Gastrocnemius medialis (tissue), 4 donors: ENCODE measurements around the gene BARX1. TPM values are rescaled to one million over a fixed set of nuclear protein-coding genes. Genes with fewer than 3 reads are reported as not detected.

ENCODE experiments used
- ATAC-seq, 2 donors: fragments of 150-250 bp; one replicate each; pipeline ENCODE4 v1.9.1; 2016
- DNase-seq, 2 donors: peaks; one replicate each; pipeline ENCODE4 v3.0.0-alpha.2; 2019
- H3K27ac ChIP-seq, 4 donors: fragments of 200-600 bp; sonication (generic); 1 replicate in 1 of 4; 2 replicates in 3 of 4; pipeline ENCODE4 v1.5.1; 2016 to 2018; ENCODE audit warnings: mild to moderate bottlenecking in 2 of 4, moderate library complexity in 1 of 4
- H3K27me3 ChIP-seq, 3 donors: fragments of 200-600 bp; sonication (generic) in 2 of 3; 1 replicate in 1 of 3; 2 replicates in 2 of 3; pipeline versions ENCODE4 v1.5.1 to v1.6.0; 2016 to 2019; ENCODE audit warnings: mild to moderate bottlenecking in 1 of 3, moderate library complexity in 1 of 3
- H3K36me3 ChIP-seq, 2 donors: fragments of 200-600 bp; sonication (generic) in 1 of 2; one replicate each; pipeline ENCODE4 v1.5.1; 2017 to 2018
- H3K4me1 ChIP-seq, 2 donors: fragments of 200-600 bp; sonication (generic) in 1 of 2; one replicate each; pipeline ENCODE4 v1.5.1; 2016 to 2017; ENCODE audit warnings: mild to moderate bottlenecking in 2 of 2
- H3K4me3 ChIP-seq, 4 donors: fragments of 200-600 bp; sonication (generic) in 3 of 4; 1 replicate in 1 of 4; 2 replicates in 3 of 4; pipeline ENCODE4 v1.5.1; 2016 to 2019; ENCODE audit warnings: mild to moderate bottlenecking in 2 of 4
- H3K9me3 ChIP-seq, 3 donors: fragments of 200-600 bp; sonication (generic) in 2 of 3; 1 replicate in 1 of 3; 2 replicates in 2 of 3; pipeline ENCODE4 v1.5.1; 2016 to 2019
- POLR2A ChIP-seq, 2 donors: fragments of 450-650 bp; IDR thresholded peaks; one replicate each; pipeline ENCODE4 v1.6.1; 2017; ENCODE audit warnings: antibody characterized with exemption in 2 of 2, mild to moderate bottlenecking in 2 of 2, moderate library complexity in 2 of 2
- in situ Hi-C, 4 donors: fragments of 200-750 bp; cut with MboI; loops; one replicate each; pipeline versions ENCODE4 v1.15.0 to v1.8.0; 2017; ENCODE audit warnings: low sequenced_read_pairs in 4 of 4
- intact Hi-C: fragments of 100-400 bp; cut with DNase I; formaldehyde crosslinking; loops from one replicate; pipeline ENCODE4 v1.15.1; 2023; ENCODE audit warnings: low total_unique reads
- total RNA-seq, 4 donors: library from RNA; depleted of rRNA; stranded (reverse); fragments of >200 nt; gene quantifications; one replicate each; pipeline versions ENCODE4 v1.1.0 to v1.2.3, GENCODE V29; 2016
- TF ChIP-seq, protein P1 (sequence below), 5 experiments: fragments of 450-650 bp in 3 of 5; fragments of 200-600 bp in 2 of 5; sonication (generic) in 2 of 5; IDR thresholded peaks in 4 of 5; conservative IDR thresholded peaks in 1 of 5; 1 replicate in 4 of 5; 2 replicates in 1 of 5; pipeline ENCODE4 v1.5.1; 2016 to 2019; ENCODE audit warnings: antibody characterized with exemption in 5 of 5, mild to moderate bottlenecking in 3 of 5, moderate library complexity in 3 of 5

BARX1 gene
- total RNA-seq, 4 donors from 2014 or later, result not detected

DNA sequence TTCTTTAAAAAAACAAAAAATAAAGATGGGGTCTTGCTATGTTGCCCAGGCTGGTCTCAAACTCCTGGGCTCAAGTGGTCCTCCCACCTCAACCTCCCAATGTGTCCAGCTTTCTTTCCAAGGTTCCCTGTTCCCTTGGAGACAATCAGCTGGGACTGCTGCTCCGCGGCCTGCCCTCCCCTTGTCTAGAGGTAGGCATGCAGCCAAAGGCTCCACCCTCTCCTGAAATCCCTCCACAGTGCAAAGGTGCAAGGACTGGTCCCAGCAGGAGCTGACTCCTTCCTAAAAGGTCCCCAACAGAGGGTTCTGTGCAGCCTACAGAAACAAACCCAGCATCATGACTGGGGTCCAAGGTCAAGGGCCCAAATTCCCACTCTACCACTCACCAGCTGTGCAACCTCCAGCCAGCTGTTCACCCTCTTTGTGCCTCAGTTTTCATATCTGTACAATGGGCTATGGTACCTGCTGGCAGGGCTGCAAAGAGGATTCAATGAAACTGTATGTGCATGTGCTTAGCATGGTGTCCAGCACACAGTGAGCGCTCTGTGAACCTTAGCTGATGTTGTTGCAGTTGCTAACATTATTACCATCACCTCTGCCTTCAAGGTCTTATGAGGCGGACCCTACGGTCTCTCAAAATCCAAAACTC, 47.5 kb downstream of the BARX1 start:
- DNase-seq, result no peak
- no peak for ATAC-seq
- intact Hi-C loops, result no loop called here
- Histone ChIP-seq H3K27ac (no peak overlapping the region), H3K9me3 (no peaks in the 10 kb centered on the region), H3K4me3 (no peak overlapping the region), H3K36me3 (no peaks in the 10 kb centered on the region), H3K27me3 (no peaks in the 10 kb centered on the region), H3K4me1 (no peaks in the 10 kb centered on the region)
- TF ChIP-seq, protein P1, sequence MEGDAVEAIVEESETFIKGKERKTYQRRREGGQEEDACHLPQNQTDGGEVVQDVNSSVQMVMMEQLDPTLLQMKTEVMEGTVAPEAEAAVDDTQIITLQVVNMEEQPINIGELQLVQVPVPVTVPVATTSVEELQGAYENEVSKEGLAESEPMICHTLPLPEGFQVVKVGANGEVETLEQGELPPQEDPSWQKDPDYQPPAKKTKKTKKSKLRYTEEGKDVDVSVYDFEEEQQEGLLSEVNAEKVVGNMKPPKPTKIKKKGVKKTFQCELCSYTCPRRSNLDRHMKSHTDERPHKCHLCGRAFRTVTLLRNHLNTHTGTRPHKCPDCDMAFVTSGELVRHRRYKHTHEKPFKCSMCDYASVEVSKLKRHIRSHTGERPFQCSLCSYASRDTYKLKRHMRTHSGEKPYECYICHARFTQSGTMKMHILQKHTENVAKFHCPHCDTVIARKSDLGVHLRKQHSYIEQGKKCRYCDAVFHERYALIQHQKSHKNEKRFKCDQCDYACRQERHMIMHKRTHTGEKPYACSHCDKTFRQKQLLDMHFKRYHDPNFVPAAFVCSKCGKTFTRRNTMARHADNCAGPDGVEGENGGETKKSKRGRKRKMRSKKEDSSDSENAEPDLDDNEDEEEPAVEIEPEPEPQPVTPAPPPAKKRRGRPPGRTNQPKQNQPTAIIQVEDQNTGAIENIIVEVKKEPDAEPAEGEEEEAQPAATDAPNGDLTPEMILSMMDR (IDR thresholded peaks at IDR 0.05 in 4 of 5, conservative IDR thresholded peaks at IDR 0.05 in 1 of 5), result no peak
- no peak for TF ChIP-seq POLR2A (IDR thresholded peaks at IDR 0.05)
- in situ Hi-C loops, result no loop called here

DNA sequence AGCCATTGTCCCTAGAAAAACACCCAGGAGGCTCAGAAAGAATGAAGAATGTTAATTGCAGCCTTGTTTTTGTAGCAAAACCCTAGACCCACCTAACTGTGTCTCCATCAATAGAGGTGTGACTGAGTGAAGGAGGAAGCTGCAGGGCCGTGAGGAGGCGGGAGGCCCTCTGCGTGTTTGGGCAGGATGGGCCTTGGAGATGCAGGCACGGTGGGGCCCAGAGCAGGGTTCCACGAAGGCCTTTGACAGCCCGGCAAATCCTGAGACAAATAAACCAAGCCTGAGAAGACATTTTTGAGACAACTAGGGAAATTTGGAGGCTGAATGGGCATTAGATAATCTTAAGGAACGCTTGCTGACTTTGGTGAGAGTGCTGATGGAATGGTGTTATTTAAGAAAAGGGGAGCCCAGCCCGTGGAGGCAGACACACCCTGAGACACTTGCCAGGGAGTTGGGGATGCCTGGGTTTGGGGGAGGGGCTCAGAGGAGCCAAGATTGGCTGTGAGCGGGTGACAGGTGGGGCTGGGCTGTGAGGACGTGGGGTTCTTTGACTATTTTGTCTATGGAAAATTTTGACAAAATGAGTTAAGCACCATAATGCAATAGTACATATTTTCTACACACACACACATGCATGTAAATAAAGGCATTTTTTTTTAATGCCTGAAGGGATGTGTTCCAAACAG, 48.8 kb downstream of the BARX1 start:
- no peak for DNase-seq
- TF ChIP-seq POLR2A (IDR thresholded peaks at IDR 0.05), result no peak
- TF ChIP-seq, protein P1 (IDR thresholded peaks at IDR 0.05 in 4 of 5, conservative IDR thresholded peaks at IDR 0.05 in 1 of 5), result no peak
- ATAC-seq, result no peak
- Histone ChIP-seq H3K4me1 (no peaks in the 10 kb centered on the region), H3K36me3 (no peaks in the 10 kb centered on the region), H3K4me3 (no peak overlapping the region), H3K27me3 (no peaks in the 10 kb centered on the region), H3K9me3 (no peaks in the 10 kb centered on the region), H3K27ac (no peak overlapping the region)
- in situ Hi-C loops (no loop called here), intact Hi-C loops (no loop called here)

DNA sequence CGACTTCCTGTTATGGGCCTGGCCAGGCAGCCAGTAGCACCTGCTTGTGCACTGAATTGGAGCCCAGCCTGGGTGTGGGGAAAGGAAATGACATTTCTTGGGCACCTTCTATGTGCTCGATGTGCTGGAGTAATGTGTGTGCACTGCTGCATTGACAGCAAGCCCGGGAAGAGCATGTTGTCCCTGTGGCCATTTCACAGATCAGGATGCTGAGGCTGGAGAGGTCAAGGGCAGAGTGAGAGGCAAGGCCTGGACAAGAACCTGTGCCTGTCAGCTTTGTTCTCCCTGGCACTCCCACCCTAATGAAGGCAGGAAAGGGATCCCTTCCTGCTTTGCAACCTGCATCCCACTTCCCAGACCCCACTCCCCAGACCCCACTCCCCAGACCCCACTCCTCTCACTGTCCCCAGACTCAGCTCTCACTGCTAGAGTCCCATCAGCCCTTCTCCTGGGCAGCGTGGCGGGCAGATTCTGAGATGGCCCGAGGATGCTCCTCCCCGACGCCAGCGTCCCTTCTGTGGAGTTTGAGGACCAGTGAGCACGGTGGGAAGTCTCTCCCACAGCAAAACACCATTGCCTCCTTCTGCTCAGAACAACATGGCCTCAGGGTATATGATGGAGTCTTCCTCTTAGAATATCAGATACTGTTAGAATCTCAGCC, 49.6 kb downstream of the BARX1 start:
- Histone ChIP-seq H3K27me3 (no peaks in the 10 kb centered on the region), H3K27ac (no peak overlapping the region), H3K4me1 (no peaks in the 10 kb centered on the region), H3K9me3 (no peaks in the 10 kb centered on the region), H3K4me3 (no peak overlapping the region), H3K36me3 (no peaks in the 10 kb centered on the region)
- intact Hi-C loops, result no loop called here
- no peak for ATAC-seq
- no peak for DNase-seq
- in situ Hi-C loops, result no loop called here
- TF ChIP-seq POLR2A (IDR thresholded peaks at IDR 0.05), result no peak
- TF ChIP-seq, protein P1 (IDR thresholded peaks at IDR 0.05 in 4 of 5, conservative IDR thresholded peaks at IDR 0.05 in 1 of 5), result no peak

DNA sequence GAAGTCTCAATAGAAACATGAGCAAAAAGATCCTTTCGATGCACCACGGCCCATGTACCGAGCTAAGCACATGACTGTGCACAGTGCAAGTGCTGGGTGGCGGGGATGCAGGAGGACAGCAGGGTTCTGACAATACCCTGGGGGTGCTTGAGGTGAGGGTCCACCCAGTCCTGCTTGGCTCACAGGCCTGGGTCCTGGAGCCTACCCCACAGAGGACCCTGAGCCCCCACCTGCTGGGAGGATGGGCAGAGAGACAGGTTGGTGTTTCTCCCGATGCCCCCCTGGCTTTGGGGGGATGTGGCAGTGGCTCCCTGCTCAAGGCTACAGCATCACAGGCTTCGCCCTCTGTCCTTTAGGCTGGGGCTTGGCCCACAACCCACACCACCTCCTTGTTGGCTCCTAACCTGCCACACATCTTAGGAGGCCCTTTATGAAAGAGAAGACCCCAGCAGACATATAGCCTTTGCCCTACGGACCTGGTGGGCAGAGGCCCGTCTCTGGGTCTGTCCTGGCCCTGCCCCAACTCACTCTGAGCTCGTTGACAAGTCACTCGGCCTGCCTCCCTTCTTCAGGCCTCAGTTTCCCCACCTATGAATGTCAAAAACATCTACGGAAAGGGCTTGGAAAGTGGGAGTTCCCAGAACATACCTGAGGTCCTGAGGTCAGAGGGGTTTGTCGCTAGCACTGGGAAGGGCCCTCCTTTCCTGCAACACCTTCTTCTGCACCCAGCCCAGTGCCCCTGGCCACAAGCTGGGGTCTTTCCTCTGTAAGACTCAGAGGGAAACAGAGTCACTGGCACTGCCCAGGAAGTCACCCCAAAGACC, 50.3 kb downstream of the BARX1 start:
- Histone ChIP-seq H3K36me3 (no peaks in the 10 kb centered on the region), H3K27ac (no peak overlapping the region), H3K4me1 (no peaks in the 10 kb centered on the region), H3K27me3 (no peaks in the 10 kb centered on the region), H3K4me3 (no peak overlapping the region), H3K9me3 (no peaks in the 10 kb centered on the region)
- ATAC-seq (no peak), DNase-seq (no peak)
- no peak for TF ChIP-seq POLR2A (IDR thresholded peaks at IDR 0.05)
- TF ChIP-seq, protein P1 (IDR thresholded peaks at IDR 0.05 in 4 of 5, conservative IDR thresholded peaks at IDR 0.05 in 1 of 5), result no peak
- in situ Hi-C loops, result no loop called here
- intact Hi-C loops, result no loop called here
